SIG-M5 treated with dmso at 0.1 percent for 504 hours (cell line): ENCODE results near the gene EDA.

Experiments
- DNase-seq: peaks from one replicate; lab custom pipeline; 2025; ENCODE audit not compliant: unreplicated experiment; lab: John Stamatoyannopoulos, UW

The EDA gene

GRCh38 chrX:69615779-69616456, at the start of gene EDA:
Gene EDA (plus strand): TSS chrX:69616113.
- no peak for DNase-seq

- no peak for DNase-seq
Observed at GRCh38 chrX:69568828-69569227, 47.1 kb upstream of the EDA start.

- DNase-seq, result no peak
Observed at GRCh38 chrX:69597399-69597798, 18.5 kb upstream of the EDA start.

GRCh38 chrX:69600182-69600581, 15.7 kb upstream of the EDA start:
- DNase-seq, result no peak

- DNase-seq, result no peak
Observed at GRCh38 chrX:69603566-69604194, 12.2 kb upstream of the EDA start.

- DNase-seq, result no peak
Observed at GRCh38 chrX:69605521-69605920, 10.4 kb upstream of the EDA start.

GRCh38 chrX:69607616-69608015, 8.3 kb upstream of the EDA start:
- DNase-seq, result no peak

- no peak for DNase-seq
Observed at GRCh38 chrX:69613946-69614345, 2.0 kb upstream of the EDA start.

- DNase-seq, result no peak
Observed at GRCh38 chrX:69614886-69615285, 1.0 kb upstream of the EDA start.

- no peak for DNase-seq
Observed at GRCh38 chrX:69615342-69615741, 571 bp upstream of the EDA start.

- DNase-seq, result no peak
Observed at GRCh38 chrX:69616457-69617203, 717 bp downstream of the EDA start.

- DNase-seq, result no peak
Observed at GRCh38 chrX:69618803-69619202, 2.9 kb downstream of the EDA start.

GRCh38 chrX:69626129-69626528, 10.2 kb downstream of the EDA start:
- no peak for DNase-seq

GRCh38 chrX:69627744-69628143, 11.8 kb downstream of the EDA start:
- DNase-seq, result no peak

GRCh38 chrX:69630147-69630546, 14.2 kb downstream of the EDA start:
- DNase-seq, result no peak

GRCh38 chrX:69664693-69665092, 48.8 kb downstream of the EDA start:
- DNase-seq, result no peak

GRCh38 chrX:69670001-69670555, 54.2 kb downstream of the EDA start:
- no peak for DNase-seq

GRCh38 chrX:69674891-69675290, 59.0 kb downstream of the EDA start:
- DNase-seq, result no peak

GRCh38 chrX:69705818-69706217, 89.9 kb downstream of the EDA start:
- DNase-seq, result no peak

- DNase-seq, result no peak
Observed at GRCh38 chrX:69718102-69718501, 102.2 kb downstream of the EDA start.

- DNase-seq, result no peak
Observed at GRCh38 chrX:69724307-69724706, 108.4 kb downstream of the EDA start.

GRCh38 chrX:69740317-69740716, 124.4 kb downstream of the EDA start:
- no peak for DNase-seq
